Uterus (tissue), 2 donors: ENCODE results near the gene DDC.

ENCODE experiments used
- POLR2A ChIP-seq, 2 donors: fragments of 450-650 bp; IDR thresholded peaks; one replicate each; pipeline ENCODE4 v1.6.1; 2016; ENCODE audit warnings: antibody characterized with exemption in 2 of 2, mild to moderate bottlenecking in 1 of 2, moderate library complexity in 1 of 2
- TF ChIP-seq, protein P1 (sequence below), 4 experiments: fragments of 200-600 bp in 2 of 4; fragments of 450-650 bp in 2 of 4; sonication (generic) in 2 of 4; IDR thresholded peaks; one replicate each; pipeline ENCODE4 v1.5.1; 2016 to 2019; ENCODE audit warnings: antibody characterized with exemption in 4 of 4, mild to moderate bottlenecking in 2 of 4, moderate library complexity in 1 of 4

DNA sequence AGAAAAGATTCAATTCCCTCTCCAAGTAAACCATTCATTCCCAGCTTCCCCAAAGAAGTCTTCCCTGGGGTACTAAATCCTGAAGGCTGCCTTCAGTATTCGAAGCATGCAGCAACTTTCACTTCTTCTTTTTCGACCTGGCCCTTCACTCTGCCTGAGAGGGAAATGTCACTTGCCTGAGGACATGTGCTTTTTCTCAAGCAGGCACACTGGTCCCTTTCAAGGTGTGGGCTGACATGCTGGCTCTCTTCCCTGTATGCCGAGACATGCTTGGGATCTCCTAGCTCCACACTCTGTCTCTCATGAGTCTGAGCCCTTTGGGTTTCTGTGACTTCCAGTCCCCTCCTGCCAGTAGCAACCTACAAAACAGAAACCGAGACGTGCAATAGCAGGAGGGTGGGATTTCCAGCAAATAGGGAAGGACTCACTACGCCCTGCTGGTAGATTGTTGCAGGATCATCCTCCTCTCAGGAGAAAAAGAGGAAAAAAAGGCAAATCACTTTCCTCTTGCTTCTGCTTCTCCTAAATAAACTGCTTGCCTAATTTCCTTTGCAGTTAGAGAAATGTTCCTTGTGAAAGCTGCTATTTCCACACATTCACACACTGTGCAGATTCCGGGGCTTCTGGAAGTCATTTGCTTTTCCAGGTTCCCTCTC, 148.6 kb downstream of the DDC start:
- TF ChIP-seq, protein P1, sequence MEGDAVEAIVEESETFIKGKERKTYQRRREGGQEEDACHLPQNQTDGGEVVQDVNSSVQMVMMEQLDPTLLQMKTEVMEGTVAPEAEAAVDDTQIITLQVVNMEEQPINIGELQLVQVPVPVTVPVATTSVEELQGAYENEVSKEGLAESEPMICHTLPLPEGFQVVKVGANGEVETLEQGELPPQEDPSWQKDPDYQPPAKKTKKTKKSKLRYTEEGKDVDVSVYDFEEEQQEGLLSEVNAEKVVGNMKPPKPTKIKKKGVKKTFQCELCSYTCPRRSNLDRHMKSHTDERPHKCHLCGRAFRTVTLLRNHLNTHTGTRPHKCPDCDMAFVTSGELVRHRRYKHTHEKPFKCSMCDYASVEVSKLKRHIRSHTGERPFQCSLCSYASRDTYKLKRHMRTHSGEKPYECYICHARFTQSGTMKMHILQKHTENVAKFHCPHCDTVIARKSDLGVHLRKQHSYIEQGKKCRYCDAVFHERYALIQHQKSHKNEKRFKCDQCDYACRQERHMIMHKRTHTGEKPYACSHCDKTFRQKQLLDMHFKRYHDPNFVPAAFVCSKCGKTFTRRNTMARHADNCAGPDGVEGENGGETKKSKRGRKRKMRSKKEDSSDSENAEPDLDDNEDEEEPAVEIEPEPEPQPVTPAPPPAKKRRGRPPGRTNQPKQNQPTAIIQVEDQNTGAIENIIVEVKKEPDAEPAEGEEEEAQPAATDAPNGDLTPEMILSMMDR (IDR thresholded peaks at IDR 0.05), result no peak
- no peak for TF ChIP-seq POLR2A (IDR thresholded peaks at IDR 0.05)
